Measurements from ENCODE around the gene KLHL17.

KLHL17 gene

DNA sequence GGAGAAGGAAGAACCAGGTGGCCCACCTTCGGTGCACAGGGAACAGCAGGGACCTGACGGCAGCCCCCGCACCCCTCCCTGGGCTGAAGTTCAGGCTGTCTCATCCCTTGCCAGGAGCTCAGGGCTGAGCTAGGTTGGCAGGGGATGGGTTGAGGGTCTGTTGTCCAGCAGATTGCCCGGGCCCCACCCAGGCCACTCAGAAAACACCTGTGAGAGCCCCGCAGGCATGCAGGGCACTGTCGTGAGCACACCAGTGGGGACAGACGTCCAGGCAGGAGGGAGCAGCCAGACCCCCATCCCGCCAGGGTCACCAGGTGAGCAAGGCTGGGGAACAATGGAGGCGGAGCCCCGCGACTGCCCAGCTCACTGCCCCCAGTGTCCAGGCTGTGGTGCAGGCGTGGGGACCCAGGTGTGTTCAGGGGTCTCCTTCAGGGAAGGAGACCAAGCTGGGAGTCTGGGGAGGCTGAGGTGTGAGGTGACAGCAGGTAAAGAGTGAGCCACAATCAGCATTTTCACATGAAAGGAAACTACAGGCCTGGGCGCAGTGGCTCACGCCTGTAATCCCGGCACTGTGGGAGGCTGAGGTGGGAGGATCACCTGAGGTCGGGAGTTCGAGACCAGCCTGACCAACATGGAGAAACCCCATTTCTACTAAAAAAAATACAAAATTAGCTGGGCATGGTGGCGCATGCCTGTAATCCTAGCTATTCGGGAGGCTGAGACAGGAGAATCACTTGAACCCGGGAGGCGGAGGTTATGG, 46.1 kb upstream of the KLHL17 start:
- TF ChIP-seq, protein P1, sequence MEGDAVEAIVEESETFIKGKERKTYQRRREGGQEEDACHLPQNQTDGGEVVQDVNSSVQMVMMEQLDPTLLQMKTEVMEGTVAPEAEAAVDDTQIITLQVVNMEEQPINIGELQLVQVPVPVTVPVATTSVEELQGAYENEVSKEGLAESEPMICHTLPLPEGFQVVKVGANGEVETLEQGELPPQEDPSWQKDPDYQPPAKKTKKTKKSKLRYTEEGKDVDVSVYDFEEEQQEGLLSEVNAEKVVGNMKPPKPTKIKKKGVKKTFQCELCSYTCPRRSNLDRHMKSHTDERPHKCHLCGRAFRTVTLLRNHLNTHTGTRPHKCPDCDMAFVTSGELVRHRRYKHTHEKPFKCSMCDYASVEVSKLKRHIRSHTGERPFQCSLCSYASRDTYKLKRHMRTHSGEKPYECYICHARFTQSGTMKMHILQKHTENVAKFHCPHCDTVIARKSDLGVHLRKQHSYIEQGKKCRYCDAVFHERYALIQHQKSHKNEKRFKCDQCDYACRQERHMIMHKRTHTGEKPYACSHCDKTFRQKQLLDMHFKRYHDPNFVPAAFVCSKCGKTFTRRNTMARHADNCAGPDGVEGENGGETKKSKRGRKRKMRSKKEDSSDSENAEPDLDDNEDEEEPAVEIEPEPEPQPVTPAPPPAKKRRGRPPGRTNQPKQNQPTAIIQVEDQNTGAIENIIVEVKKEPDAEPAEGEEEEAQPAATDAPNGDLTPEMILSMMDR (IDR thresholded peaks at IDR 0.05; ENCODE audit: insufficient read depth, low read depth, low read length, missing control alignments) = no peak
- no peak for DNase-seq (ENCODE audit: low read depth)
- H3K4me3 ChIP-seq (ENCODE audit: low read length) = no peak overlapping the region

DNA sequence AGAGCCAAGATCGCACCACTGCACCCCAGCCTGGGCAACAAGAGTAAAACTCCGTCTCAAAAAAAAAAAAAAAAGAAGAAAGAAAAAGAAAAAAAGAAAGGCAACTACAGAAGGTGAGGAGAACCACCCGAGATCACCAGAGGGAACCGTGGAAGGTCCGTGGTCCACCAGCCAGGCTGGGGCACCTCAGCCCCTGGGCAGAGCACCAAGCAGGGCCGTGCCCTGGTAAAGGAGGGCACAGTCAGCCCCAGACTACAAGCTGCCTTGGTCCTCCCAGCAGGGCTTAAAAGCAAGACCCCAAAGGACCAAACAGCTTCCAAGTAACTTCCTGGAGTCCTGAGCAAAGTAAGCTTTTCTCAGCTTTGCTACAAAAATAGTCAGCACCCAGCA, 45.5 kb upstream of the KLHL17 start:
- no peak for DNase-seq (ENCODE audit: low read depth)
- H3K4me3 ChIP-seq (ENCODE audit: low read length) = no peak overlapping the region
- TF ChIP-seq, protein P1 (IDR thresholded peaks at IDR 0.05; ENCODE audit: insufficient read depth, low read depth, low read length, missing control alignments) = no peak

DNA sequence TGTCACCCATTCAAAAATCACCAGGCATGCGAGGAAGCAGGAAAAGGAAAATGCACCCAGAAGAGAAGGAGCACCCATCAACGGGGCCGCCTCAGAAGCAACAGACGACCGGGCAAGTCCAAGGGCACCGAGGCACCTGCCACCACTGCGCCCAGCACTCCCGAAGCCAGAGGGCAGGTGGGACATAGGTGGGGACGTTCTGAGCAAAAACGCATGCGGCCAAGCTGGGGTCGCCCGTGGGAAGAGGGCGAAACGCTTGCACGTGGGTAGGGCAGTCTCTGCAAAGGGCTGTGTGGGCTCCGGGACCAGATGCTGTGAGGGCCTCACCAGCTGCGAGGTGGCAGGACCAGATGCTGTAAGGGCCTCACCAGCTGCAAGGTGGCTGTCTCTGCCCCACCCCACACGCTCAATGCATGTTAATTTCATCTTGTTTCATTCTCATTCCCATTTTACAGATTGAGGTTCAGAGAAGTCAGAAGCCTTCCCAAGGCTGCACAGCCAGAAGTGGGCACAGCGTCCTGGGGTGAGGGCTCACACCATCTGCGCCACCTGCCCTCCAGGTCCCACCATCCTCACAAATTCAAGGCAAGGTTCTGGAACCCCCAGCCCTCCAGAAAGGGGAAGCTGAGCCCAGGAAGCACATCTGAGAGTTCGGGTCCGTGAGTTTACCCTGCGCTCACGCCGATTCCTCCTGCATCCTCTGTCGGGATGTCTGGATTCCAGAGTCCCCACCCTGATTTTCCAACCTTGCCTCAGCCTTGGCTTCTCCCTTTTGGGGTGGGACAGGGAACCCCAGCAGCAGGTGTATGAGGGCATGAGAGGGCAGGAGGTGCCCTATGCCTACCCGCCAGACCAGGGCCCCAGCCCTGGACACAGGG, 44.9 kb upstream of the KLHL17 start:
- TF ChIP-seq, protein P1 (IDR thresholded peaks at IDR 0.05; ENCODE audit: insufficient read depth, low read depth, low read length, missing control alignments) = no peak
- no peak for DNase-seq (ENCODE audit: low read depth)
- H3K4me3 ChIP-seq (ENCODE audit: low read length) = no peak overlapping the region

DNA sequence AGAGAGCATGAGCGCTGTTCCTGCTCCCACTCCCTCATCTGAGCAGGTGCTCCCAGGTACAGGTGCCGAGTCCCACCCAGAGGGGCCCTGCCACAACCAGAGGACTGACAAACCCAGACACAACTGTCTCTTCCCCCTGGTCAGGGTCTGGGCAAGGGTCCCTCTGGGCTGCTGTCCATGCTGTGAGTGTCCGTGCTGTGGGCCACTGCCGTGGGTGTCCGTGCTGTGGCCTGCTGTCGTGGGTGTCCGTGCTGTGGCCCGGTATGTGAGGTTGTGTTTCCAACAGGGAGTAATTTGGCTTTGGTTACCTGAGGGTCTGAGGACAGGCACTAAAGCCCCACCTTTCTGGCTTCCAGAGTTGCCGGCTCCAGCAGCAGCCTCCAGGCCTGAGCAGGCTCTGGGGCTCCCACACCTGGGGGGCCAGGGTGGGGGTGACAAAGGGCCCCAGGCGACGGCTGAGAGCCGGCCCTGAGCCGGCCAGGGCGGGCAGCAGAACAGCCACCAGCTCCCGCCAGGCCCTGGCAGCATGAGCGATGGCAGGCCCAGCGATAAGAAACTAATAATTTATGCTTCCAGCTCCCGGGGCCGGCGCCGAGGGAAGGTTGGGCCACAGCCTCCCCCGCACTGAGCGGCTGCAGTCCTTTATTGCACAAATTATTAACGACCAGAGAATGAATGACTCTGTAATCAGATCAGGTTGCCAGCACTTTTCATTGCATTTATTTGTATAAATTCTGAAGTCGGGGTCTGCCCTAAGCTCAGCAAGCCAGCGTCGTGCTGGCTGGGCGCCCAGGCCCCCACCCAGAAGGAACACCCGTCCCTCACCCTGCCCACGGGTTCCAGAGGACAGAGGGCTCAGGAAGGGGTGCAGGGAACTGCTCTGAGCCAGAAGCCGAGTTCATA, 44.0 kb upstream of the KLHL17 start:
- DNase-seq (ENCODE audit: low read depth) = no peak
- TF ChIP-seq, protein P1 (IDR thresholded peaks at IDR 0.05; ENCODE audit: insufficient read depth, low read depth, low read length, missing control alignments) = no peak
- H3K4me3 ChIP-seq (ENCODE audit: low read length) = no peak overlapping the region

DNA sequence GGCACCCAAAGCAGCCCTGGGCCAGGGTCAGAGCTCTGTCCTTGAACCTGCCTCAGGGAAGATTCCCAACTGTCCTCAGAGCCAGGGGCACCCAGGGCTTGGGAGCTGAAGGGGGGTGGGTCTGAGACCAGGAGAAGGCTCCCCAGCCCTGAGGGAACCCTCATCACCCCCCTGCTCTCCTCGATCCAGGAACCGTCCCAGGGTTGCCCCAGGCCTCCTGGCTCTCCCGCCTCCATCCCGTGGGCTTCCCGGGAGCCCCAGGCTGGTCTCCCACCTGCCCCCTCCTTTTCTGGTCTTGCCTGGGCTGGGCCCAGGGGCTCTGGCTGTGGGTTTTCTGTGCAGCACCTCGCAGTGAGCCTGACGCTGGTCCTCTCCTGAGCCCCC, 43.3 kb upstream of the KLHL17 start:
- no peak for DNase-seq (ENCODE audit: low read depth)
- H3K4me3 ChIP-seq (ENCODE audit: low read length) = no peak overlapping the region
- TF ChIP-seq, protein P1 (IDR thresholded peaks at IDR 0.05; ENCODE audit: insufficient read depth, low read depth, low read length, missing control alignments) = no peak

DNA sequence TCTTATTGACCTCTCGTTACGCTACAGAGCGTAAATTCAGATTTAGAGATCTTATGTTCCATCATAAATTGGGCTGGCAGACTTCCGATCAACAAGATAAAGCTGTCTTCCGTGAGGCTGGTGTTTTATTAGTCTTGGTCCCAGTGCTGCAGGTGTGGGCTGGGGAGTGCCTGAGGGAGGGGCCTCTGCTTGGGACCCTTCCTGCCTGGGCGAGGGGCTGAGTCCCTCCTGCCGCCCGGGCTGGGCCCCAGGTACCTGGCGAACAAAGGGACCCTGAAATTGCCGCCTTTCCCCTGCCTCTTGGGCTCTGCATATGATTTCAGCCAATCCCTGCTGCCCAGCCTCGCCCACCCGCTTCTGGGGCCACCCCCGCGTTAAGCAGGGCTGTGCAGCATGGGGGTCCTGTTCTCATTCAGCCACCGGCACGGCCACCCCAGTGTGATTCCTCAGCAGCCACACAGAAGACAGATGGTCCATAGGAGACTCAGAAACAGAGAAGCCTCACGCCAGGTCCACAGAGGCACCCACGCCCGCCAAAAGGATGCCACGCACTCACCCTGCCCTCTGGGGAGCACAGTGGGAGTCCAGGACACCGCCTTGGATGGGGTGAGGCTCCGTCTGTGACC, 42.8 kb upstream of the KLHL17 start:
- H3K4me3 ChIP-seq (ENCODE audit: low read length) = no peak overlapping the region
- TF ChIP-seq, protein P1 (IDR thresholded peaks at IDR 0.05; ENCODE audit: insufficient read depth, low read depth, low read length, missing control alignments) = no peak
- DNase-seq (ENCODE audit: low read depth) = no peak
